Esophagus muscularis mucosa (tissue), 4 donors: ENCODE measurements around the gene C12orf42. TPM values are rescaled to one million over a fixed set of nuclear protein-coding genes. Genes with fewer than 3 reads are reported as not detected.

Experiments used
- DNase-seq: peaks from one replicate; pipeline ENCODE4 v3.0.0-alpha.2; 2017; ENCODE audit errors: extremely low spot score
- H3K27ac ChIP-seq, 4 donors: fragments of 200-600 bp; sonication (generic); replicated peaks in 1 of 4; 1 replicate in 3 of 4; 2 replicates in 1 of 4; pipeline ENCODE4 v1.5.1; 2016 to 2019; ENCODE audit warnings: mild to moderate bottlenecking in 1 of 4
- H3K27me3 ChIP-seq, 4 donors: fragments of 200-600 bp; sonication (generic); one replicate each; pipeline versions ENCODE4 v1.5.1 to v1.6.0; 2016 to 2019
- H3K36me3 ChIP-seq, 4 donors: fragments of 200-600 bp; sonication (generic); one replicate each; pipeline ENCODE4 v1.5.1; 2016 to 2019
- H3K4me1 ChIP-seq, 4 donors: fragments of 200-600 bp; sonication (generic); one replicate each; pipeline ENCODE4 v1.5.1; 2016 to 2019
- H3K4me3 ChIP-seq, 4 donors: fragments of 200-600 bp; sonication (generic); 1 replicate in 2 of 4; 2 replicates in 2 of 4; pipeline ENCODE4 v1.5.1; 2016 to 2019; ENCODE audit warnings: mild to moderate bottlenecking in 4 of 4, moderate library complexity in 1 of 4
- H3K9me3 ChIP-seq, 4 donors: fragments of 200-600 bp; sonication (generic); 1 replicate in 3 of 4; 2 replicates in 1 of 4; pipeline ENCODE4 v1.5.1; 2016 to 2019
- CTCF ChIP-seq, 3 experiments: fragments of 200-600 bp in 2 of 3; fragments of 450-650 bp in 1 of 3; sonication (generic) in 2 of 3; IDR thresholded peaks; one replicate each; pipeline ENCODE4 v1.5.1; 2017 to 2019; ENCODE audit warnings: antibody characterized with exemption in 3 of 3, mild to moderate bottlenecking in 2 of 3, moderate library complexity in 1 of 3
- EP300 ChIP-seq: sonication (generic); formaldehyde crosslinking; IDR thresholded peaks from one replicate; pipeline ENCODE4 v1.6.1; 2017; ENCODE audit warnings: antibody characterized with exemption
- POLR2A ChIP-seq: fragments of 450-650 bp; IDR thresholded peaks from one replicate; pipeline ENCODE4 v1.6.1; 2017; ENCODE audit warnings: antibody characterized with exemption, moderate library complexity, mild to moderate bottlenecking, low read depth
- POLR2AphosphoS5 ChIP-seq, 2 donors: sonication (generic); formaldehyde crosslinking; IDR thresholded peaks; one replicate each; pipeline ENCODE4 v1.6.1; 2017; ENCODE audit warnings: antibody characterized with exemption in 2 of 2
- WGBS: methylation state at CpG from one replicate; pipeline ENCODE4 v1.1.5; 2018; 5-methylcytosine and 5-hydroxymethylcytosine counted together
- intact Hi-C: fragments of 100-400 bp; cut with DNase I; formaldehyde crosslinking; loops from one replicate; pipeline ENCODE4 v1.15.1; 2023
- total RNA-seq, 4 donors: library from RNA; depleted of rRNA; stranded (reverse); fragments of >200 nt; gene quantifications; one replicate each; pipeline versions ENCODE4 v1.1.0 to v1.2.1, GENCODE V29; 2016

Gene C12orf42
- total RNA-seq, 4 donors from 2014 or later = not detected

DNA sequence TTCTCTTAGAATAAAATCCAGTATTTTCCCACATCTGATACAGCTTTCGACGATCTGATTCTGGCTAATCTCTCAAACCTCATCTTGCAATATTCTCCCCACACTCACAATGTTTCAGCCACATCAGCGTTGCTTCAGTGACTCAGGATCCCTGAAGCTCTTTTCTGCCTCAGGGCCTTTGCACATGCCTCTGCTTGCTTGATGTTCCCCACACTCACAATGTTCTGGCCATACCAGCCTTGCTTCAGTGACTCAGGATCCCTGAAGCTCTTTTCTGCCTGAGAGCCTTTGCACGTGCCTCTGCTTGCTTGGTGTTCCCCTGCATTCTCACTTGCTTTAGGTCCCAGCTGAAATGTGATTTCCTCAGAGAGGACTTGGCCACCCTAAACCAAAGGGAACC is 2.6 kb downstream of the C12orf42 start:
- peaks cover 11 to 15% (median 12%) of the 10 kb centered on the region in 4 donors for H3K4me1 ChIP-seq
- DNase-seq = no peak
- peaks cover 0 to 64% (median 26%) of the 10 kb centered on the region in 4 donors for H3K27me3 ChIP-seq
- no peak overlapping the region for H3K4me3 ChIP-seq
- intact Hi-C loops = no loop called here
- WGBS = 95% methylated on average over 4 of the region's 4 CpGs
- no peaks in the 10 kb centered on the region for H3K9me3 ChIP-seq
- H3K36me3 ChIP-seq = no peaks in the 10 kb centered on the region
- no peak for TF ChIP-seq EP300
- TF ChIP-seq POLR2A = no peak
- no peak for TF ChIP-seq POLR2AphosphoS5 (IDR thresholded peaks at IDR 0.05)
- TF ChIP-seq CTCF (IDR thresholded peaks at IDR 0.05) = no peak
- H3K27ac ChIP-seq = no peak overlapping the region

DNA sequence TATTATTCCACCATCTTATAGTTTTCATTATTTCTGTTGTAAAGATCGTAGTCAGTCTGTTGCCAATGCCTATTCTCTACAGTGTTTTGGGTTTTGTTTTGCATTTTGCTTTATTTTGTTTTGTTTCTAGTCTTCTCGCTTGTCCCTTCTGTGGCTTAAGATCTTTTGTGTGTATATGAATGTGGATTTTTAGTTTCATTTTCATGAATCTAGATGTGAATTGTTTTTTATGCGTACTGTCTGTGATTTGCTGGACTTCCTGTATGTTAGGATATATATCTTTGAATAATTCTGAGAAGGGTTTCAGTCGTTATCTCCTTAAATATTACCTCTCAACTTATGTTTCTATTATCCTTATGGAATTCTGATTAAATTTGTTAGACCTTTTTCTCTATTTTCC is 13.4 kb downstream of the C12orf42 start:
- TF ChIP-seq POLR2A (no peak), EP300 (no peak), POLR2AphosphoS5 (IDR thresholded peaks at IDR 0.05) (no peak), CTCF (IDR thresholded peaks at IDR 0.05) (no peak)
- no peaks in the 10 kb centered on the region for H3K27me3 ChIP-seq
- DNase-seq = no peak
- H3K9me3 ChIP-seq = peaks cover 0 to 45% (median 22%) of the 10 kb centered on the region in 4 donors
- no peaks in the 10 kb centered on the region for H3K36me3 ChIP-seq
- 55% methylated on average over 4 of the region's 4 CpGs for WGBS
- no peak overlapping the region for H3K4me3 ChIP-seq
- intact Hi-C loops = no loop called here
- H3K4me1 ChIP-seq = no peaks in the 10 kb centered on the region
- no peak overlapping the region for H3K27ac ChIP-seq

GRCh38 chr12:103475073-103475472 is 20.7 kb downstream of the C12orf42 start:
- TF ChIP-seq POLR2A (no peak), EP300 (no peak), CTCF (IDR thresholded peaks at IDR 0.05) (no peak)
- Histone ChIP-seq H3K4me1 (no peaks in the 10 kb centered on the region), H3K27me3 (no peaks in the 10 kb centered on the region), H3K9me3 (peaks cover 0 to 30% (median 22%) of the 10 kb centered on the region in 4 donors), H3K36me3 (no peaks in the 10 kb centered on the region), H3K27ac (no peak overlapping the region), H3K4me3 (no peak overlapping the region)
- 74% methylated on average over 2 of the region's 2 CpGs for WGBS
- intact Hi-C loops = no loop called here
- DNase-seq = no peak

DNA sequence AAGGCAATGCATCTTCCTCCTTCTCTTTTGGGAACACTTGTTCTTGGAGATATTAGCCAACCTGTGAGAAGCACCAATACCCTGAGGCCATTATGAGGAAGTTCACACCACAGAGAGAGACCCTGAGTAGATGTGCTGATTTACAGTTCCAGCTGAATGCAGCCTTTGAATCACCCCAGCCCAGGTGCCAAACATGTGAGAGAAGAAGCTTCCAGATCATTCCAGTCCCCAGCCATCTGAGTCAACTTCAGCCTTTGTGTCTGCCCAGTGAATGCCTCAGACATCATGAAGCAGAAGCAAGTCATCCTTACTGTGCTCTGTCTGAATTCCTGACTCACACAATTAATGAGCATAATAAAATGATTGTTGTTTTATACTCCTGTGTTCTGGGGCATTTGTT is 25.1 kb downstream of the C12orf42 start:
- H3K27ac ChIP-seq = no peak overlapping the region
- no peaks in the 10 kb centered on the region for H3K9me3 ChIP-seq
- no peak for DNase-seq
- H3K36me3 ChIP-seq = no peaks in the 10 kb centered on the region
- no peak overlapping the region for H3K4me3 ChIP-seq
- TF ChIP-seq POLR2AphosphoS5 (IDR thresholded peaks at IDR 0.05) (no peak), EP300 (no peak), POLR2A (no peak)
- intact Hi-C loops = no loop called here
- no peaks in the 10 kb centered on the region for H3K4me1 ChIP-seq
- no peaks in the 10 kb centered on the region for H3K27me3 ChIP-seq

GRCh38 chr12:103469719-103470118 is 26.0 kb downstream of the C12orf42 start:
- Histone ChIP-seq H3K4me3 (no peak overlapping the region), H3K36me3 (no peaks in the 10 kb centered on the region), H3K9me3 (peaks cover 0 to 7% (median 6%) of the 10 kb centered on the region in 4 donors), H3K27me3 (no peaks in the 10 kb centered on the region), H3K4me1 (no peaks in the 10 kb centered on the region), H3K27ac (no peak overlapping the region)
- intact Hi-C loops = no loop called here
- TF ChIP-seq CTCF (IDR thresholded peaks at IDR 0.05) (no peak), POLR2AphosphoS5 (IDR thresholded peaks at IDR 0.05) (no peak), EP300 (no peak), POLR2A (no peak)
- no peak for DNase-seq
- WGBS = 76% methylated on average over 5 of the region's 5 CpGs
